Inflammatory macrophage (primary cell): ENCODE measurements around the gene PIK3R2.

Experiments used
- DNase-seq, 2 donors: peaks; one replicate each; pipeline ENCODE4 v3.0.0-alpha.2; 2020 to 2022

Gene PIK3R2

DNA sequence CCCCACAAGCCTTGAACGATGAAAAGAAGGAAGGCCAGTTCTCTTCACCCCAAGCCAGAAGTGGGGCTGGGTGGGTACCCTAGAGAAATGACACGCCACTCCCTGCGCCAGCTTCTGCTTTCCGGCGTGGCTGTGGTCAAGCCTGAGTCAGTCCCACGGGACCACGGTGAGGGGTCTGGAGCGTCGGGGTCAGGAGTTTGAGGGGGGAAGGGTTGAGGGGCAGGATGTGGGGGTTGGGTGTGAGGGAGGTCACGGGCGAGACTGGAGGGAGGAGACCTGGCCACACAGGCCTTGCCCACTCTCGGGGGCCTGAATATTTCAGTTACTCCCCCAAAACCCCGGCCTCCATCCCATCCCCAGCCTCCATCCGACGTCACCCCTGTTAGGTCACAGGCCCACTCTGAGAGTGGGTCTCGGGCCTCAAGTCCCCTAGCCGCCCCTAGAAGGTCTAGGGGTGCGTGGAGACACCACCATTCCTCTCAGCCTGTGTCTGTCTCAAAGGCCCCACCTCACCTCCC, 20.1 kb downstream of the PIK3R2 start:
- peak; percentile 96 to 97 for DNase-seq

DNA sequence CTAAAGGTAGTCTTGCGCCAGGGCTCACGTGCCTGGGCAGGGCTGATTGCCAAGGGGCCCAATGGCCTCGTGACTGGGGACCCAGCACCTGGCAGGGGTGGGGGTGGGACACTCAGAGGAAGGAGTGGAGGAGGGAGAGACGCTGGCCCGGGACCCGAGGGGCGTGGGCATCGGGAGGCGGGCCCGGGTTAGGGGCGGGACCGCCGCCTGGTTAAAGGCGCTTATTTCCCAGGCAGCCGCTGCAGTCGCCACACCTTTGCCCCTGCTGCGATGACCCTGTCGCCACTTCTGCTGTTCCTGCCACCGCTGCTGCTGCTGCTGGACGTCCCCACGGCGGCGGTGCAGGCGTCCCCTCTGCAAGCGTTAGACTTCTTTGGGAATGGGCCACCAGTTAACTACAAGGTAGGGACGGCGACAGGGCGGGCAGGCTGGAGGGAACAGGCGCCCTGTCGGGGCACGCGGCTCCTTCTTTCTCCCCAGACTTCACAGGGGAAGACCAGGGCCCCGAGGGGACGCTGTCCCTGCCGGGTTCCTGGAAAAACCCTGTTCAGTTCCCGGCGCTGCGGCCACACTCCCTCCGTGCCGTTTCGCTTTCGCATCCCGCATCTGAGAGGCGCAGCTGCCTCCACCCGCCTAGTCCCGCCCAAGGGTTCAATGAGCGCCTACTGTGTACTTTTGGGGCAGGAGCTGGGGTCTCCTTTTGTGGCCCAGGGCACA, 20.8 kb downstream of the PIK3R2 start, which contains the start of gene IFI30:
Gene IFI30 (plus strand): TSS at position 242 of the 717 bp plus-strand sequence. CDS start 29 bp downstream, at position 271.
- DNase-seq: peak; percentile 95 to 96

DNA sequence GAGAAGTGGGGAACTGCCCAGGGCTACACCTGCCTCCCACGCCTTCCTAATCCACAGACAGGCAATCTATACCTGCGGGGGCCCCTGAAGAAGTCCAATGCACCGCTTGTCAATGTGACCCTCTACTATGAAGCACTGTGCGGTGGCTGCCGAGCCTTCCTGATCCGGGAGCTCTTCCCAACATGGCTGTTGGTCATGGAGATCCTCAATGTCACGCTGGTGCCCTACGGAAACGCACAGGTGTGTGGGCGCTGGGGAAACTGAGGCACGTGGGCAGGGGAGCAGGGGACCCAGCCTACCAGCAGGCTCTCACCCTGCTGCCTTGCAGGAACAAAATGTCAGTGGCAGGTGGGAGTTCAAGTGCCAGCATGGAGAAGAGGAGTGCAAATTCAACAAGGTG, 22.0 kb downstream of the PIK3R2 start:
- no peak for DNase-seq

DNA sequence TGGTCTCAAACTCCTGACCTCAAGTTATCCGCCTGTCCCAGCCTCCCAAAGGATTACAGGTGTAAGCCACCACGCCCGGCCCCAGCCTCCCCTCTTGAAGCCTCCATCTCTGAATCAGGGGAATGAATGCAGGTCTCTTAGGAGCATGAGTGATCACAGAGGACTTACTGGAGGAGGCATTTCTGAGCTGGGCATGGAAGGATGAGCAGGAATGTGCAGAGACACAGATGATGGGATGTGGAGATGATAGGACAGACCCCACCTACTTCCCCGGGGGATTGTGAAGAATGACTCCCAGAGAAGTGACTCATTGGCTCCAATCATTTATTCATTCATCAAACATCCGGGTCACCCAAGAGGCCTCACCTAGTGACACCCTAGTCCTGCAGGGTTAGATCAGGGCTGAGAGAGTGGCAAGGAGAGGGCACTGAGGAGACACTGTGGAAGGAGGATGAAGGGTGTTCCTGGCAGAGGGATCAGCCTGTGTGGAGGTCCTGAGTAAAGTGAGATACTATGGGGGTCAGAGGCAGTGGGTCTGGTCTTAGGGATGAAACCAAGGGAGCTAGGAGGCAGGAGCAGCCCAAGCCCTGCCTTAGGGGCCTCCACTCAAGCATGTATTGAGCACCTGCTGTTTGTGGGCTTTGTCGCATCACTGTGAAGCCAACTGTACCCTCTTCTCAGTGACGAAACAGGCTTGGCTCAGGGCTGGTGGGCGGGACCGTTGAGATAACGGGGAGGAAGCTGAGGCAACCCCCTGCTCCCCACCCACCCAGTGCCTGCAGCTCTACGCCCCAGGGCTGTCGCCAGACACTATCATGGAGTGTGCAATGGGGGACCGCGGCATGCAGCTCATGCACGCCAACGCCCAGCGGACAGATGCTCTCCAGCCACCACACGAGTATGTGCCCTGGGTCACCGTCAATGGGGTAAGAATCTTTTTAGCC, 23.7 kb downstream of the PIK3R2 start:
- DNase-seq: peak; percentile 50 to 68

DNA sequence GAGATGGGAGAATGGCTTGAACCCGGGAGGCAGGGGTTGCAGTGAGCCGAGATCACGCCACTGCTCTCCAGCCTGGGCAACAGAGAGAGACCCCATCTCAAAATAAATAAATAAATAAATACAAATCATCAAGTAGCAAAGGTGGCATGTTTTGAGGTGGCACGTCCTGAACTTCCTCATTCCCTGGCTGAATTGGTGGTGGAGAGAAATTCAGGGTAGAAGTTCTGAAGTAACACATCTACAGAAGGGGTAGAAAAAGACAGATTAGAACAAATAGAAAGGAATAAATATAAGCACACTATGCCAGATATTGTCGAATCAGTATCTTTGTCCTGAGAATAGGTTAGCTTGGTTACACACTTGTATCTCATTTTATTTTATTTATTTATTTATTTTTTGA, 27.0 kb downstream of the PIK3R2 start:
- peak in 1 of 2 donors; percentile 40 for DNase-seq

DNA sequence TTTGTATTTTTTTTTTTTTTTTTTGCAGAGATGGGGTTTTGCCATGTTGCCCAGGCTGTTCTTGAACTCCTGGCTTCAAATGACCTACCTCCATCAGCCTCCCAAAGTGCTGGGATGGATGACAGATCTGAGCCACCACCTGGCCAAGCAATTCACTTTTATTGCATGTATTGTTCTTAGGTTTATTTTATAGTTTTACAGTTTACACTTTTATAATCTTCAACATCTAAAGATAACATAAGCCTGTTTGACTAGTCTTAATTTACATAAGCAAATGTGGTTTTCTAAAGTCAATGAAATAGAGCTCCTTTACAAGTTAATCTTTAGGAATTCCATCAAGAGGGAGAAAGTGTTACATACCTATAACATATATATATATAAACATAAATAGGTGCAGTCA, 30.6 kb downstream of the PIK3R2 start:
- DNase-seq: no peak

DNA sequence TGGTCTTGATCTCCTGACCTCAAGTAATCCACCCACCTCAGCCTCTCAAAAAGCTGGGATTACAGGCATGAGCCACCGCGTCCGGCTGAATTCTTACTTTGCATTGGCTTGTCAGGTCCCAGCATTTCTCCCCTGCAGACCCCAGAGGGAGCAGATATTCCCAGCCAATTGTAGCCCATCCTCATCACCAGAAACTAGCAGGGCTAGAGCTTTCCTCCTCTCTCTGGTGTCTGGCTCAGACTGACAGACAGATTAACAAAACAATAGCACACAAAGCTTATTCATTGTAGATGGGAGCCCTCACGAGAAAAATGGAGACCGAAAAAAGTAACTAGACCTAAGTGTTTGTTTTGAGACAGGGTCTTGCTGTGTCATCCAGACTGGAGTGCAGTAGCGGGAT, 32.6 kb downstream of the PIK3R2 start:
- no peak for DNase-seq

DNA sequence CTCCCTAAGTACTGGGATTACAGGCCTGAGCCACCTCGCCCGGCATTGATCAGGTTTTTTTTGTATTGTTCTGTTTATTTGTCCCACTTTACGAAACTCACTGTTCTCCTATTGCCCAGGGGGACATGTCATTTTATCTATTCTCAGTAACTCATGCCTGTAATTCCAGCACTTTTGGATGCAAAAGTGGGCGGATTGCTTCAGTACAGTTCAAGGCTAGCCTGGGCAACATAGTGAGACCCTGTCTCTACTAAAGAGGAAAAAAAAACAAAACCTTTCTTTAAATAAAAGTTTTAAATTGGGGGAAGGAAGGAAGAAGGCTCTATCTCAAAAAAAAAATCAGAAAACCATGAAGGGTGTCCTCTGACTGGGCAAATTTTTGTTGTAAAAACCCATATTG, 37.3 kb downstream of the PIK3R2 start:
- DNase-seq: no peak

DNA sequence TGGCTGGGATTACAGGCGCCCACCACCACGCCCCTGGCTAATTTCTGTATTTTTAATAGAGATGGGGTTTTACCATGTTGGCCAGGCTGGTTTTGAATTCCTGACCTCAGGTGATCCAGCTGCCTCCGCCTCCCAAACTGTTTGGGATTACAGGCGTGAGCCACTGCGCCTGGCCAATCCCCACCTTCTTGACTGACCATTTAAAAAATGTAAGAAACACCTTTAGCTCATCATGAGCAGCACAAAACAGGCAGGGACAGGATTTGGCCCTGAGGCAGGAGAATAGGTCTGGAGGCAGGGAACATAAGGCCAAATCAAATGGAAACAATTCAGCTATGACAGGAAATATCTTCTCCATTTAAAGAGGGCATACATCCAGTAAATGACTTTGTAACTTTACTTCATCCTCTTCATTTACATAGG, 38.7 kb downstream of the PIK3R2 start:
- no peak for DNase-seq

DNA sequence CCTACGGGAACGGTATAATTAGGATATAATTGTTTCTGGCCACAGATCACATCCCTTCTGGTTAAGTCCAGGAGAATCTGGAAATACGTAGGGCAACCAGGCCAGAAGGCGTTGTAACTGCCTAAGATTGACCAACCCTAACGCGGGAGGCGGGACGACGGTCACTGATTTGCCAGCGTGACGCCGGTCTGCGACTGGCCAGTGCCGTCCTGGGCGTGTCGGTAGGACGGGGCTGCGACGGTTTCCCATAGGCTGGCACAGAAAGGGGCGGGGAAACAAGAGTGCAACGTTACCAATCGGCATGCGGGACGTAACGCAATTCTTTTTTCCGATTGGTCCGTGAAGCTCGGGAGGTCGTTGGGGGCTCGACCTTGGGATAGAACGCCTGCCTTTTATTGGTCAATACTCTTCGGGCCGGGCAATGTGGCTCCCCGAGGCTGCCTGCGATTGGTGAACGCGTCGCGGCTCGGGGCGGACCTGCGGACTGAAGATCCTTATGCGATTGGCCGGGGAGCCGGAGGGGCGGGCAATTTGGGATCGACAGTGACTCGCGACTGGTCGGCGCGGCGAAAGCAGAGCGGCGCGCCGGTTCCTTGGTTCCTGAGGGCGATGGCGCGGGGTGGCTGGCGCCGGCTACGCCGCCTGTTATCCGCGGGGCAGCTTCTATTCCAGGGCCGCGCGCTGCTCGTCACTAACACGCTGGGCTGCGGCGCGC, 39.9 kb downstream of the PIK3R2 start, which contains the start of gene MPV17L2:
Gene MPV17L2 (plus strand): TSS at position 546 of the 715 bp plus-strand sequence. CDS start 64 bp downstream, at position 610.
- peak; percentile 100 for DNase-seq

DNA sequence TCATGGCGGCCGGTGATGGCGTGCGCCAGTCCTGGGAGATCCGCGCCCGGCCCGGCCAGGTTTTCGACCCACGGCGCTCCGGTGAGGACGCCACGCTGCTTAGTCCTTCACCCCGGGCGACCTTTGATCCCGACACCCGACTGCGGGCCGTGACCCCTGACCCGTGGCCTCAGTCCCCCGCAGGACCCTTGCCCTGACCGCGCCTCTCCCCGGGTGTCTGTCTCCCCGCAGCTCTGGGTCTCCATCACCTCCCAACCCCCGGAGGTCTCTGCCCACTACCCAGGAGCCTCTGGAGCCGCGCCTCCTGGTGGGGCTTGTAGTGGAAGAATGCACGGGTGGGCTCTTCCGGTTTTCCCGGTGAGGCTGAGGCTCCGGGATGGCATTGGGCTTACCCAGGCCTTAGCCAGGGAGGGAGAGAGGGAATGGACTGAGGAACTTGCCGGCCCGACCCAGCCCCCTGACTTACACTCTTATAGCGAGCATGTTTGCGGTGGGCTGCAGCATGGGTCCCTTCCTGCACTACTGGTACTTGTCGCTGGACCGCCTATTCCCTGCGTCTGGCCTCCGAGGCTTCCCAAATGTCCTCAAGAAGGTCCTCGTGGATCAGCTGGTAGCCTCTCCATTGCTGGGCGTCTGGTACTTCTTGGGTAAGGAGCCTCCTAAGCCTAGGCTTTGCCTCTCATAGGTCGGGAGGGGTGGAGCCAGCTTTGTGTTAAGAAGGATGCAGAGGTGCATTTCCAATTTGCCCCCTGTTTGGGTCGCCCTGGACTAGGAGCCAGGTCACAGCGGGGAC, 40.6 kb downstream of the PIK3R2 start:
- no peak for DNase-seq

DNA sequence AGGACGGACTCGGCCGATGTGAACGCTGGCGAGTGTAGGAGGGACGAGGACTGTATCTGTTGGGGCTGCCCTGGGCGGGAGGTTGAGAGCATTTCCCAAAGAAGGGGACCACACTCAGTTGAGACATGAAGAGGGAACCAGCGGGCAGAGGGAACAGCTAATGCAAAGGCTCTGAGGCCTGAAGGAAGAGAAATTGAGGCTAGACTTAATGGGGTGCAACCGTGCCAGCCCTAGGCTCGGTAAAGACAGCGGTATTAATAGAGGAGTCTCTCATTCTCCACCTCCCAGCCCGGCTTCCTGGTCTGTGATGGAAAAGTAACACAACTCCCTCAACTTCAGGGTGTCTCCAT, 41.2 kb downstream of the PIK3R2 start:
- no peak for DNase-seq

DNA sequence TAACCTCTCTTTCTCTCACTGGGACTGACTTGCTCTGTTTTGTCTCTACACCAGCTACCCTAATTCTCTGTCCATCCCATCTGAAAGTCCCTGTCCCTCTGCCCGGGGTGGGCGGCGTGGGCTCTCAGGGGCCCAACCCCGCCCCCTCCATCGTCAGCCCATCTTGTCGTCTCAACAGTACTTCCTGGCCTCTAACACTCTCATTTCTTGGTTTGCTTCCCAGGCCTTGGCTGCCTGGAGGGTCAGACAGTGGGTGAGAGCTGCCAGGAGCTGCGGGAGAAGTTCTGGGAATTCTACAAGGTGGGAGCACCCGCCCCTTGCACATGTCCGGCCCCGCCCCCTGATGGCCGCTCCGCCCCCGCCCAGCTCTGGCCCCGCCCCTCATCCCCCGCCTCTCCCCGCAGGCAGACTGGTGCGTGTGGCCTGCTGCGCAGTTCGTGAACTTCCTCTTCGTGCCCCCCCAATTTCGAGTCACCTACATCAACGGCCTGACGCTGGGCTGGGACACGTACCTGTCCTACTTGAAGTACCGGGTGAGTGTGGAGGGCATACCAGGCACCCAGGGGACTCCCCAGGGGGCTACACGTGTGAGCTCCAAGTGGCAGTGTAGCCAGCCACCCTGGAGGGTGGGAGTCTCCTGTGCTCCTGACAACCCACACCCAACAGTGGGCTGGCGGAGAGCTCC, 41.7 kb downstream of the PIK3R2 start:
- peak in 1 of 2 donors; percentile 26 for DNase-seq

DNA sequence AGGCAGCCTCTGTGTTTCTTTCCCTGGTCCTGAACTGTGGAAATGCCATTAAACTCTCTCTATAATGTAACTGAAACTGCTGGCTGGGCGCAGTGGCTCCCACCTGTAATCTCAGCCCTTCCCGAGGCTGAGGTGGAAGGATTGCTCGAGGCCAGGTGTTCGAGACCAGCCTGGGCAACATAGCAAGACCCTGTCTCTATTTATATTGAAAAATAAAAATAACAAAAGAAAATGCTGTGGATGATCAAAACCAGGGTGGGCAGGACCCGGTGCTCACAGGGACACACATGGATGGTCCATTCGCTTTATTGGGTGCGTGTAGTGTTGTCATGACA, 43.5 kb downstream of the PIK3R2 start:
- DNase-seq: no peak

DNA sequence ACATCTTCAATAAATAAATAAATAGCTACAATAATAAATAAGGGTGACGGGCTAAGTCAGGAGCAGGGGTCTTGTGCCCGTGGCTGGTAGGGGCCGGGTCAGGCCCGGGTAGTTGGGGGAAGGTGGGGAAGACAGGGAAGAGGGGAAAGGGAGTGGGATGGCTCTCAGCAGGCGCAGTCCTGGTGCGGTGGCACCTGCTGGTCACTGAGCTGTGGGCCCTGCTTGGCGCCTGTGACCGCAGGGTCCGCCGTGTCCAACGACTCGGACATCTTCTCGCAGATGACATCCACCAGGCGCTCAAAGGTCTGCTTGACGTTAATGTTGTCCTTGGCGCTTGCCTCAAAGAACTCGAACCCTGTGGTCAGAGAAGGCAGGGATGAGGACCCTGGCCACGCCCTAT, 44.3 kb downstream of the PIK3R2 start:
- DNase-seq: no peak

DNA sequence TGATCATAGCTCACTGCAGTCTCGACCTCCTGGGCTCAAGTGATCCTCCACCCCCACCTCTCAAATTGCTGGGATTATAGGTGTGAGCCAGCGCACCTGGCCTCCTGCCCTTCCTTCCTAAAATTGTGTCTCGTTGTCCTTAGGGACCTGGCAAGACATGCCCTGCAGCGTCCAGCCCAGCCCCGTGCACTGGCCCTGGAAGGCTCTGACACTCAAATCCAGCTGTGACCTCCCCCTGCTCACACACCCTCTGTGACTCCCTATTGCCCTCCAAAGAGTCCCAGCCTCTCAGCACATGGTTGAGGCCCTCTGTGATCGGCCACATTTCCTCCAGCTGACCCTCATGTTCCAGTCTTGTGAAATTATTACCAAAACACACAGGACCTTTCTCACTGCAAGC, 45.0 kb downstream of the PIK3R2 start:
- no peak for DNase-seq

DNA sequence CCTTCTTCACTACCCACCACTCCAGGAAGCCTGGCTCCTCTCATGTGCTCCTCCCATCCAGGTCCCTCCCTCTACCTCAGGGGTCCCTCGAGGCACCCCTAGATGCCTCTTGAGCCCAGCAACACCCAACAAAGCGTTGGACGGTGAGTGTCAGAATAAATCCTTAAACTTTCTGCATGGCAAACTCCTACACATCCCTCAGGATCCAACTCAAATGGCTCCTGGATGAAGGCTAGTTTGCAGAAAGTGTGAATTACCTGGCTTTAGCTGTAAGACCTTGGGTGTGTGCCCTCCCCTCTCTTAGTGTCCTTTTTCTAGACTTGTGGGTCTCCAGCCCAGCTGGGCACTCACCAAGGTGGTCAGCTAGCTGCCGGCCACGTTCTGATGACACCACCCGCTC, 45.4 kb downstream of the PIK3R2 start:
- no peak for DNase-seq

DNA sequence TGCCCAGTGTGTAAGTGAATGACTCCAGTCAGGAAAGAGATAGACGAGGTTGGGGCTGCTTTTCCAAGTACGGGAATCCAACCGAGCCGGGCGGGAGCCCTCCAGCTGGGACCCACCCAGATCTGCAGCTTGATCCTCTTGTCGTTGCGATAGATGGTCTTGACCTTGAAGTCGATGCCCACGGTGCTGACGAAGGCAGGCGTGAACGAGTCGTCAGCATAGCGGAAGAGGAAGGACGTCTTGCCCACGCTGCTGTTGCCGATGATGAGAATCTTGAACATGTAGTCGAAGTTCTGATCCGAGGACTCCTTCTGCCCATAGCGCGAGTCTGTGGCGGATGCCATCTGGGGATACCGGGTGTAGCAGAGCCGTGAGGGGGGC, 49.4 kb downstream of the PIK3R2 start:
- DNase-seq: peak in 1 of 2 donors; percentile 48

DNA sequence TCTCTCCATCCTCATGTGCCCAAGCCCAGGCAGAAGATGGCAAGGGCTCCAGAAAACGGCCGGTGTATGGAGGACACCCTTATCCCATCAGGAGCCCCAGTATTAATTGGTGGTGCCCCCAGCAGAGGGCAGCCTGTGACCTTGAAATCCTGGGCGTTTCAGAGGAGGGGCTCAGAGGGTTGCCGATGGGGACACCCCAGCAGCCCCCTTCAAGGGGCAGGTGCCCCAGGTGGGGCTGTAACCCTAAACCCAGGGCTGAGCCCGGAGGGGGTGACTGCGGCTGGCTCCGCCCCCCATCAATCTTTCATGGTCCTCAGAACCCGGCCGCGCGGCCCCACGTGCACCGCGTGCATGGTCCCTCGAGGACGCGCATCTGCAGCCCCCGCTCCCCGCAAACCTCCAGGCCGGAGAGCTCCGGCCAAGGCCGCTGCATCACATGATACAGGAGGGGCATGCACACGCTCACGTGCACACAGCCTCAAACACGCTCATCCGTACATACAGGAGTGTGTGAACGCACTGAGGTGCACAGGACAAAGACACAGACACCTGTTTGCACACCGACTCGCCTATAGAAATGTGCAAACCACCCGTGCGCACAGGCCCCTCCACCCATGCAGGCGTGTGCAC, 49.9 kb downstream of the PIK3R2 start:
- no peak for DNase-seq

DNA sequence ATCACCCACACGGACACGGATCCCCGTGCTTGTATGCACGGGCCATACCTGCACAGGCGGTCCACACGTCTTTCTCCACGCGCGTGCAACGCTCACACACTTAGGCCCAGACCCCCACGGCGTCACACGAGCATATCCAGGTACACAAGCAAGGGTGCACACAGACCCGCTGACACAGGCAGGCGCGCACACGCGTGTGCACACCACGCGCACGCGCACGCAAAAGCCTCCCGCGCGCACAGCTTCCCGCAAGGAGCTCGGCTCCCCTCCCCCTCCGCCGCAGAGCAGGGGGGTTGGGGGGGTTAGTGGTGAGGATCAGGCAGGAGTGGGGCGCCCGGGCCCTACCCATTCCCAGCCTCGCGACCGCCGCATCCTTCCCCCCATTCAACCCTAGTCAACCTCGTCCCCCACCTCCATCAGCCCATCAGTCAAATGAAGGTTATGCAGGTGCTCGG, 50.5 kb downstream of the PIK3R2 start:
- DNase-seq: peak in 1 of 2 donors; percentile 25

DNA sequence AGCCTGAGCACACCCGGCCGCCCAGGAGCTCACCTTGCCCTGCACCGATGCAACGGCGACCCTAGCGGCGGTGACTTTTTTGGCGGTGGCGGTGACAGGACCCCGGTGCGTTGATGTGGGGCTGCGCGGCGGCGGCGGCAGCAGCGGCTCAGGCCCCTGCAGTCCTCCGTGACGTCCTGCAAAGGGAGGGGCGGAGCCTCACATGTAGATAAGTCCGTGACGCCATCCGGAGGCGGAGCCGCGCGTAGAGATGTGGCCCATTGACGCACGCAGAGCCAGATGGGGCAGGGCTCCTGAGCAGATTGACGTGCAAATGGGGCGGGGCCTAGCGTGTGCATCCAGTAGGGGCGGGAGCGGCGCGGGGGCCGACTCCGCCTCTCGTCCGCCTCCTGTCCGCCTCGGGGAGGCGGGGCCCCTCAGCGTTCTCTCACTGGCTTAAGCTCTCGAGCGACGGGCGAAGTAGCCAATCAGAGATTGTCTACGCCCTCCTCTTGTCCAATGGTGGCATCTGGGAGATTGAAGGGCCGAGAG, 51.0 kb downstream of the PIK3R2 start, which contains the start of gene RAB3A:
Gene RAB3A (minus strand): TSS at position 180 of the 531 bp plus-strand sequence. CDS start 1,302 bp downstream, outside the sequence.
- DNase-seq: peak; percentile 100
